HTR-8/SVneo (cell line): Measurements from ENCODE around the gene TRIO.

Source experiments
- DNase-seq: peaks from one replicate; pipeline ENCODE4 v3.0.0; 2011; ENCODE audit warnings: low spot score, mixed read lengths; ENCODE audit not compliant: insufficient read length
- FAIRE-seq: peaks from 2 replicates; lab custom pipeline; 2011; peaks lifted over from hg19 to GRCh38; lab: Jason Lieb, UNC

Gene TRIO

GRCh38 chr5:14272548-14273205 is 129.5 kb downstream of the TRIO start:
- no peak for DNase-seq
- no peak for FAIRE-seq

GRCh38 chr5:14273207-14273767 is 130.1 kb downstream of the TRIO start:
- FAIRE-seq (peak; percentile 31), DNase-seq (no peak)

DNA sequence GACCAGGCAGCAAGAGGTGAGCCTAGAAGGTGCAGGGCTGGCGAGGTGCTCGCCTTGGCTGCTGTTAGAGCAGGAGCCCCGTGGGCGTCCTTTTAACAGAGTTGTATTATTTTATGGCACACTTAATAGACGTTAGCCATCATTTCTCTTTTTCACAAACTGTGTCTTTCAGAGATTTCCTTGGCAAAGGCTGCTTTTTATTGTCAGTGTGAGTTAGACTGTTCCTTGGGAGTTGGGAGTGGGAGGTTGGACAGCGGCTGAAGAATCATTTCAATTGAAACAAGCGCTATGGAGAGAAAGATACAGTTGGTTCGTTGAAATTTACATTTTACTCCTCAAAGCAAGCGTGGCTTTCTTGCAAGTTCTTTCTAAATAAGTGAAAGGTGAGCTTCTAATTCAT is 133.2 kb downstream of the TRIO start:
- FAIRE-seq (no peak), DNase-seq (no peak)

- no peak for DNase-seq
These were observed 134.5 kb downstream of the TRIO start for GRCh38 chr5:14277385-14278320.

DNA sequence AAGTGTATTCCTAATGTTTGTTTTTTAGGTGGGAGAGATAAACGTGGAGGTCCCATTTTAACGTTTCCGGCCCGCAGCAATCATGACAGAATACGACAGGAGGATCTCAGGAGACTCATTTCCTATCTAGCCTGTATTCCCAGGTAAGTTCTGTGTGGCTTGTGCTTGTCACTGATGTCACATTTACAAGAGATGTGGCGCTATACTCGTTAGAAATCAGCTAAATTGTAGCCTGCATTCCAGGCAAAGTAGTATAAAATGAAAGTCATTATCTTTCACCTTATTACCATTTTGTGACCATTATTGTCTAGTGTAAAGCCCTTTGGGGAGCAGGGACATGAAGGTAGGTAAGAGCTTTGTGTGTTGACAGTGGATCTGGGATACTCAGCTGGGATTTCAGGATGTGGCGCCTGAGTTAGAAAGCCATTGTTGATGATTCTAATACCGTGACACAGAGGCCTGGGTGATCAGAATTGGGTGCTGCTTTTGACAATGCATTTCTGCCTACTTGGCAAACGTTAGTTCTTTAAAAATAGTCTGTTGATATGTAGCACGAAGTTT is 137.2 kb downstream of the TRIO start:
- DNase-seq (no peak), FAIRE-seq (peak; percentile 23)

More at GRCh38 chr5:14277385-14278320, 134.5 kb downstream of the TRIO start:
- no peak for FAIRE-seq

DNA sequence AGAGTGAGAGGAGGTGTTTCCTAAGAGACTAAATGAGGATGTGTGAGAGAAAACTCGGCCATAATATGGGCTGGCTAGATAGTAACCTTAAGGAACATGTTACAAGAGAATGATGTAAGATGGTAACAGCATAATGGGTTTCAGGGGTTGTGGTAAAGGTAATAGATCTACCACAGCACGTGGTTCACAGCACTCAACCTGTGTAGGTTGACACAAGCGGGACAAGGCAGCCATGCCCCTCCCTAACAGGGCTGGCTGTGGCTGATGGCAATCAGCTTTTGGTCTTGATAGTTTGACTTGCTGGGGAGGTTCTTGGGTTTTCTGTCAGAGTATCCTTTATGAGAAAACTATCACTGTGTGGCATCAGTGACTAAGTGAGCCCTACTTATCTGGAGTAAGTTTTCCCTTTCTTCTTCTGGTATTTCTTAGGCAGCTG is 138.6 kb downstream of the TRIO start:
- no peak for FAIRE-seq

GRCh38 chr5:14283139-14283538 is 140.0 kb downstream of the TRIO start:
- FAIRE-seq: peak; percentile 51

More for the DNA sequence above, 138.6 kb downstream of the TRIO start:
- no peak for DNase-seq

DNA sequence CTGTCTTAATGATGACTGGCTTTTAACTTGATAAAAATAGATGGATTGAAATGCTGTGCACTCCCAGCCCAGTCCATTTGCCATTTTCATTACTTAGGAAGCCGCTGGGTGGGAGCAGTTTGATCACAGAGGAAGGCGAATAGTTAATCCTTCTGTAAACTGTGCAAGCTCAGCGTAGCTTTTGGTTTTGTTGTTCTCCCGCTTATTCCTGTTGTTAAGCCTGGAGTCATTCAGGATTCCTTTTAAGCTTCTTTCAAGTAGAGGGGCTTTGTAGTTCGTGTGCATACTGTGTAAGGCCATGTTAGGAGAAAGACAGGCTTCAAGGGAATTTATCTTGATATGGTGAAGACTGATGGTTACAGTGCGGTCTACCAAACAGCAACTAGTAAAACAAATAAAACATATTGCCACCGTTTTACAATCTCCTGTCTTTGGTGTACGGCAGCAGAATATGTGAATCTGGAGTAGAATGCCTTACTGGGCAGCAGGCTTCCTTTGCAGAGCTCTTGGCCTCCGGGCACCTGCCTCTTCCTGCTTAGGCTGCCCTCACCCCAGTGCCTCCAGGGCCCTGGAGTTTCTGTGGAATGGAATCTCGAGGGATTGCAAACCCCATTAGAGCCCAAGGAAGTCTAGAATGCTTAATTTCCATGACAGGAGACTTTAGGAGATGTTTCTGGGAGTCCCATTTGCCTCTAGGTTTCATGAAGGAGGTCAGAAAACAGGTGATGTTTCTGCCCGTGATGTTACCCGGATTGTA is 141.4 kb downstream of the TRIO start:
- DNase-seq: no peak
- no peak for FAIRE-seq

More at GRCh38 chr5:14283139-14283538, 140.0 kb downstream of the TRIO start:
- DNase-seq: no peak

DNA sequence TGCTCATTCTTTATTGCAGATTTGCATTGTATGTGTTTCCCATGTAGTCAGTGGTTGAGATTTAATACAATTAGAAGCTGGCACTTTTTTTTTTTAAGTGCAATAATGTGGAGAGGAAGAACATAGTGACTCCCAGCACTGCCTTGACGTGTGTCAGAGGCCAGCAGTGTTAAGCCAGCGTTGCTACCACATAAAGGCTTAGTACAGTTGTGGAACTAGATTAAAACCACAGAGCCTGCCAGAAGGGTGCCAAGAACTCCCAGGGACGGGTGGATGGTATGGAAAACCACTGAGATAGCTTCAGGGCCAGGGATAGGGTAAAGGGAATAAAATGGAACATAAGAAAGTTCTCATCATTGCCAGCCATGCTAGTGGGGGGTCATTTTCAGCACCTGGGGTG is 142.9 kb downstream of the TRIO start:
- DNase-seq (no peak), FAIRE-seq (no peak)

- no peak for DNase-seq
- FAIRE-seq: no peak
These were observed 143.7 kb downstream of the TRIO start for GRCh38 chr5:14286574-14287421.

GRCh38 chr5:14292766-14293658 is 149.9 kb downstream of the TRIO start:
- FAIRE-seq (peak; percentile 49), DNase-seq (no peak)

GRCh38 chr5:14295610-14296009 is 152.5 kb downstream of the TRIO start:
- no peak for DNase-seq
- no peak for FAIRE-seq

DNA sequence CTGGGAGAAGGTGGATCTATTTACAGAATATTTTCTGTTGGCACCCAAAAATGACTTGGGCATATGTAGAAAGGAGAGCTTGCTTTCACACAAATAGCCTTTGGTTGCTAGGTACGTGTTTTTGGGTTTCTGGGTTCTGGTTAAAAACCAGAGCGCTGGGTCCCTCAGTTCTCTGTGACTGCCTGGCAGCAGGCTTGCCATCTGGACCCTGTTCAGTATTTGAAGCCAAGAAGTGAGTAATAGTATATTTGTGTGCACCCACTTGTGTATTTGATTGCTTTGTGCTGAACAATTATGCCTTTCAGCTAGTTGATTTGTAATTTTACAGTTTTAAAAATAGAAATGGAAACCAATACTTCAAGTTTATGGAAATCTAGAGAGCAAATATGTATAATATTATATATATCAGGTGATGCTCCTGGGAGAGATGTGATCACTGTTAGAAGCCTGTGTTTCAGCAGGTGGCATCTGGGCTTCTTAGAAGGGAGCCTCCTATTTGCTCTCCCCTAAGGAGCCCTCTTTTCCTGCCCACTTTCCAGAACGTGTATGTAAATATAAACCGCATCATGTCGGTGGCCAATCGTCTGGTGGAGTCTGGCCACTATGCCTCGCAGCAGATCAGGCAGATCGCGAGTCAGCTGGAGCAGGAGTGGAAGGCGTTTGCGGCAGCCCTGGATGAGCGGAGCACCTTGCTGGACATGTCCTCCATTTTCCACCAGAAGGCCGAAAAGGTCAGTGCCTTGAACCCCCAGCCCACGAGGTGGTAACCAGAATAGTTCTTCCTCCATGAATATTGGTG is 153.6 kb downstream of the TRIO start:
- DNase-seq: no peak
- peak; percentile 28 for FAIRE-seq

DNA sequence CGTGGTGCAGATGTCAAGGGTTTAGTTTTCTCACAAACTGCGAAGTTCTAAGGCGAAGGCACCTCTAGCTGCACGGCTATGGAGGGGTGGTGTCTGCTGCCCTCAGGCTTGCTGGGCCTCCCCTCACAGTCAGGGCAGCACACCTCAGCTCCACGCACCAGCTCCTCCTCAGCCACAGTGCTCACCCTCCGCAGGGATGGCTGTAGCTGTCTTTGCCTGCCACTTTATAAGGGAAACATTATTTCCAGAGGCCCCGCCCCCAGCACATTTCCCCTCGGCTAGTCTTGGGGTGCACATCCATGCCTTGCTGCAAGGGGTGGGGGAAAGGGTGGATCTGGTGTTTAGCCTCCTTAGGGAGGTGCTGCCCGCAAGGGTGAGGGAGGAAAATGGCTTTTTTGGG is 154.6 kb downstream of the TRIO start:
- no peak for FAIRE-seq
- no peak for DNase-seq

DNA sequence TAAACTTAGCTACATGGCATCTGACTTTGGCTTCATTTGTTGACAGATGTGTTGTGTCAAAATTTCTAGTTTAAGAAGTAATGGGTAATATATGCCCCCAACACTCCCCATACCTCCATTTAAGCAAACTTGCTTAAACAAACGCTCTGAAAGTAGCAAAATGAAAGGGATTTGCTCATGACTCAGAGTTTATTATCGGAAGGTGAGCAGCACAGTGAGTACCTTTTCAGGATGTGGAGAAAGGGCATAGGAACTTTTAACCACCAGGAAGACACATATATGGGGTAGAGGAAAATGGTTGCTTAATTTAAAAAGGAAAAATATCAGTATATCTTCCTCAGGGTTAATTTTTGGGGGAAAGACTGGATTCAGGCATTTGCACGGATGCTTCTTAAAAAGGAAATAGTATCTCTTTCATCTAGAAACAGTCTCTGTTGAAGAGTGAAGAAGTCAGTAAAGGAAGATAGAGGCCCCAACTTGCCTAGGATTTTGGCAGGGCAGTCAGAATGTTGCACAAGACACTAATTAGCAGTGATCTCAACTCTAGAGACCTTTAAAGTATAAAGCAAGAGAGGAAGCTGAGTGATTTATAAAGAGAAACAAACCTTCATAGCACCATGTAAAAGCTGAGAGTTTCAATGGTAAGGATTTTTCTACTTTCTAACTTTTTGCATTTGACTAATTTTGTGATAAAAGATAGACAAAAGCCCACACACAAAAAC is 155.1 kb downstream of the TRIO start:
- FAIRE-seq (no peak), DNase-seq (no peak)

- DNase-seq (no peak), FAIRE-seq (no peak)
These were observed 156.5 kb downstream of the TRIO start for GRCh38 chr5:14299666-14300065.

DNA sequence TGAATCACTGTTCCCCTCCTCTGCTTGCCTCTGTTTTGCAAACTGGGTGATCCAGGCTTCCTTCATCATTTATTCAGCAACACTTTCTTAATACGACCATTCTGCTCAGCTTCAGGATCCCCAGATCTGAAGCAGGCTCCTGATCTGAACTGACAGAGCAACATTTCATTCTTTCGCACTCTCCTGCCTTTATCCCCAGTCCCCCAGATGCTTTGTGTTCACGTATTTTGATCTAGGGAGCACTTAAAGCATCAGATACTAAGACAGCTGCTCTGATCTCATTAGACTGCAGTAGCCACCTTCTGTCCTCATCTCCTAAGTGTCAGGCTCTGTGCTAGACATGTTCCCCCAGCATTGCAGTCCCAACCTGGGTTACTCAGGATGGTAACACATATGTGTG is 158.0 kb downstream of the TRIO start:
- FAIRE-seq (no peak), DNase-seq (no peak)
